OCI-LY1 (cell line): ENCODE measurements around the gene ARFGAP3.

Experiments used
- H2AFZ ChIP-seq: fragments of 200-600 bp; sonication (generic), shearing (Covaris generic); 2 replicates; pipeline ENCODE4 v1.6.0; 2014; ENCODE audit warnings: antibody characterized with exemption, mild to moderate bottlenecking, low read length
- H3F3A ChIP-seq: fragments of 200-600 bp; sonication (generic), shearing (Covaris generic); 2 replicates; pipeline ENCODE4 v1.6.0; 2014; ENCODE audit warnings: mild to moderate bottlenecking, antibody characterized with exemption, low read length, moderate library complexity; ENCODE audit not compliant: insufficient read depth
- H3K27ac ChIP-seq: fragments of 200-600 bp; sonication (generic); 2 replicates; pipeline ENCODE4 v1.5.1; 2014; ENCODE audit warnings: low read length, mixed run types, mild to moderate bottlenecking, low read depth; ENCODE audit not compliant: poor library complexity, severe bottlenecking
- H3K27me3 ChIP-seq: fragments of 200-600 bp; sonication (generic); 2 replicates; pipeline ENCODE4 v1.6.0; 2014; ENCODE audit warnings: antibody characterized with exemption, mild to moderate bottlenecking, low read length, moderate library complexity; ENCODE audit not compliant: insufficient read depth
- H3K36me3 ChIP-seq: fragments of 200-600 bp; sonication (generic); 2 replicates; pipeline ENCODE4 v1.6.1; 2014; ENCODE audit warnings: mild to moderate bottlenecking, antibody characterized with exemption, low read length, moderate library complexity, mixed read lengths; ENCODE audit not compliant: insufficient read depth
- H3K4me1 ChIP-seq: fragments of 200-600 bp; sonication (generic); 2 replicates; pipeline ENCODE4 v1.5.1; 2014; ENCODE audit warnings: mild to moderate bottlenecking, low read length, moderate library complexity; ENCODE audit not compliant: insufficient read depth, severe bottlenecking
- H3K4me2 ChIP-seq: fragments of 200-600 bp; sonication (generic), shearing (Covaris generic); 2 replicates; pipeline ENCODE4 v1.6.1; 2014; ENCODE audit warnings: low read length
- H3K4me3 ChIP-seq: fragments of 200-600 bp; sonication (generic); 2 replicates; pipeline ENCODE4 v1.5.1; 2014; ENCODE audit warnings: low read length, low read depth, mild to moderate bottlenecking, mixed read lengths; ENCODE audit not compliant: poor library complexity, severe bottlenecking
- H3K79me2 ChIP-seq: fragments of 200-600 bp; shearing (Covaris generic); 2 replicates; pipeline ENCODE4 v1.6.1; 2016; ENCODE audit warnings: mixed run types, low read length, mixed read lengths; ENCODE audit not compliant: insufficient read depth
- H3K9ac ChIP-seq: fragments of 200-600 bp; sonication (generic), shearing (Covaris generic); 2 replicates; pipeline ENCODE4 v1.6.1; 2014; ENCODE audit warnings: mild to moderate bottlenecking, low read length, mixed read lengths
- H3K9me2 ChIP-seq: fragments of 200-600 bp; sonication (generic), shearing (Covaris generic); 2 replicates; pipeline ENCODE4 v1.6.1; 2014; ENCODE audit warnings: low read depth, mild to moderate bottlenecking, low read length, mixed read lengths
- H3K9me3 ChIP-seq: fragments of 200-600 bp; shearing (Covaris generic); 2 replicates; pipeline ENCODE4 v1.6.1; 2014; ENCODE audit warnings: low read length, mixed read lengths
- H4K20me1 ChIP-seq: fragments of 200-600 bp; sonication (generic), shearing (Covaris generic); 2 replicates; pipeline ENCODE4 v1.6.0; 2016; ENCODE audit warnings: mild to moderate bottlenecking, low read length; ENCODE audit not compliant: insufficient read depth
- CTCF ChIP-seq: fragments of 200-600 bp; sonication (generic), shearing (Covaris generic); IDR thresholded peaks from 2 replicates; pipeline ENCODE4 v1.5.1; 2017; ENCODE audit warnings: mild to moderate bottlenecking, antibody characterized with exemption, low read length, moderate library complexity, mixed read lengths
- EZH2 ChIP-seq: fragments of 200-600 bp; sonication (generic), shearing (Covaris generic); IDR thresholded peaks from 2 replicates; pipeline ENCODE4 v1.8.0; 2017; ENCODE audit warnings: borderline replicate concordance, mixed run types, mild to moderate bottlenecking, antibody characterized with exemption, low read length, moderate library complexity, mixed read lengths

The ARFGAP3 gene

GRCh38 chr22:42773167-42773566 is 83.9 kb downstream of the ARFGAP3 start:
- Histone ChIP-seq H3K79me2 (no peaks in the 10 kb centered on the region), H3K9me3 (peaks cover 6% of the 10 kb centered on the region), H3K36me3 (peaks cover 6% of the 10 kb centered on the region; the same call in 1 of the 2 replicates), H3K27me3 (peaks cover 7% of the 10 kb centered on the region; the same call in 1 of the 2 replicates), H2AFZ (no peak overlapping the region), H3F3A (no peaks in the 10 kb centered on the region), H3K9ac (no peak overlapping the region), H3K4me2 (no peak overlapping the region), H4K20me1 (no peaks in the 10 kb centered on the region), H3K27ac (no peak overlapping the region), H3K9me2 (no peaks in the 10 kb centered on the region), H3K4me1 (peaks cover 24% of the 10 kb centered on the region), H3K4me3 (no peak overlapping the region)
- TF ChIP-seq CTCF: no peak
- no peak for TF ChIP-seq EZH2

GRCh38 chr22:42772647-42773046 is 84.4 kb downstream of the ARFGAP3 start:
- Histone ChIP-seq H3K27me3 (peaks cover 7% of the 10 kb centered on the region; the same call in 1 of the 2 replicates), H3K36me3 (peaks cover 6% of the 10 kb centered on the region; the same call in 1 of the 2 replicates), H3K4me1 (peaks cover 24% of the 10 kb centered on the region), H3K9me3 (peaks cover 6% of the 10 kb centered on the region), H4K20me1 (no peaks in the 10 kb centered on the region), H3K9me2 (no peaks in the 10 kb centered on the region), H2AFZ (no peak overlapping the region), H3K9ac (no peak overlapping the region), H3K27ac (no peak overlapping the region), H3K79me2 (no peaks in the 10 kb centered on the region), H3K4me2 (no peak overlapping the region), H3K4me3 (no peak overlapping the region), H3F3A (no peaks in the 10 kb centered on the region)
- TF ChIP-seq EZH2: no peak
- TF ChIP-seq CTCF: no peak

- Histone ChIP-seq H3K9me3 (peaks cover 6% of the 10 kb centered on the region), H3K36me3 (peaks cover 6% of the 10 kb centered on the region; the same call in 1 of the 2 replicates), H3F3A (no peaks in the 10 kb centered on the region), H3K27me3 (peaks cover 7% of the 10 kb centered on the region; the same call in 1 of the 2 replicates), H3K9me2 (no peaks in the 10 kb centered on the region), H3K4me2 (no peak overlapping the region), H3K4me1 (peaks cover 24% of the 10 kb centered on the region), H3K9ac (no peak overlapping the region), H3K79me2 (no peaks in the 10 kb centered on the region), H3K27ac (no peak overlapping the region), H3K4me3 (no peak overlapping the region), H2AFZ (no peak overlapping the region), H4K20me1 (no peaks in the 10 kb centered on the region)
- no peak for TF ChIP-seq CTCF
- TF ChIP-seq EZH2: no peak
These were observed 86.0 kb downstream of the ARFGAP3 start for GRCh38 chr22:42770941-42771647.
